Mucosa of stomach (tissue), 1 donor: Measurements from ENCODE around the gene DOCK11.
"Not testable (repeated sequence)": the region's sequence is repeated elsewhere in the genome, so short reads cannot be mapped to it uniquely, and the experiment has no call there.

Experiments used
- H3K27me3 ChIP-seq: one replicate; pipeline ENCODE4 v1.7.0; 2013; ENCODE audit warnings: mild to moderate bottlenecking, low read length; ENCODE audit not compliant: control insufficient read depth, insufficient read depth
- H3K36me3 ChIP-seq: one replicate; pipeline ENCODE4 v1.7.0; 2013; ENCODE audit warnings: low read length; ENCODE audit not compliant: control insufficient read depth, insufficient read depth
- H3K4me1 ChIP-seq: one replicate; pipeline ENCODE4 v1.7.0; 2013; ENCODE audit warnings: mild to moderate bottlenecking, low read length; ENCODE audit not compliant: control insufficient read depth, insufficient read depth
- H3K4me3 ChIP-seq: one replicate; pipeline ENCODE4 v1.7.0; 2013; ENCODE audit warnings: low read length
- H3K9ac ChIP-seq: one replicate; pipeline ENCODE4 v1.7.0; 2013; ENCODE audit warnings: mild to moderate bottlenecking, low read length, moderate library complexity
- H3K9me3 ChIP-seq: one replicate; pipeline ENCODE4 v1.7.0; 2013; ENCODE audit warnings: mild to moderate bottlenecking, low read length, moderate library complexity; ENCODE audit not compliant: control insufficient read depth
- donor health status: Pancreatic carcinoma.

The DOCK11 gene

DNA sequence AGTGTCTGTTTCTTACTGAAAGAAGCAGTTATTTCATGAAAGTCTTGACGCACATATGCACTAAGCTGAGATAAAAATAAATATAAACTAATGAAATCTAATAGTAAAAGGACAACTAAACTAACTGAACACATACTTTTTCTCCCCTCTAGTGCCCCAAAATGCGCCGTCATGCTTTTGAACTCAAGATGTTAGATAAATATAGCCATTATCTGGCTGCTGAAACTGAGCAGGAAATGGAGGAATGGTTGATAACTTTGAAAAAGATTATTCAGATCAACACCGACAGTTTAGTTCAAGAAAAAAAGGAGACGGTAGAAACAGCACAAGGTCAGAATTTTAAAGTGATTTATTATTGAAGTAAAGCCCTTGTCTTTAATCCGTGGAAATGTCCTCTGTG, 70.2 kb downstream of the DOCK11 start:
- no peaks in the 10 kb centered on the region for H3K4me1 ChIP-seq
- H3K4me3 ChIP-seq = no peak overlapping the region
- no peak overlapping the region for H3K9ac ChIP-seq
- no peaks in the 10 kb centered on the region for H3K27me3 ChIP-seq
- no peaks in the 10 kb centered on the region for H3K9me3 ChIP-seq
- H3K36me3 ChIP-seq = no peaks in the 10 kb centered on the region

DNA sequence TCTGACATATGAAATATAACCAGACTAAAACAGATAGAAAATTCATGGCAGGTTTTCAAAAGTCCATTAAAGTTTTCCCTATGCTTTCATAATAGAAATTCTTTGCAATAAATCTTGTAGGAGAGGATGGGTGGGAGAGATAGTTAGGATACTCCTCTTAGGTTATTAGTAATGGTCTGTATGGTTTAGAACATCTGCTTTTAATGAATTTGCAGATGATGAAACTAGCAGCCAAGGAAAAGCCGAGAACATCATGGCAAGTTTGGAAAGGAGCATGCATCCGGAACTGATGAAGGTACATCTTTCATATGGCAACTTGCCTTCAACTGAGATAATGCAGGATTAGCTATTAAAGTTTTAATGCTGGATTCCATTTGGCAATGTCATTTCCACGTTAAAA, 70.7 kb downstream of the DOCK11 start:
- Histone ChIP-seq H3K4me3 (no peak overlapping the region), H3K36me3 (no peaks in the 10 kb centered on the region), H3K27me3 (no peaks in the 10 kb centered on the region)

DNA sequence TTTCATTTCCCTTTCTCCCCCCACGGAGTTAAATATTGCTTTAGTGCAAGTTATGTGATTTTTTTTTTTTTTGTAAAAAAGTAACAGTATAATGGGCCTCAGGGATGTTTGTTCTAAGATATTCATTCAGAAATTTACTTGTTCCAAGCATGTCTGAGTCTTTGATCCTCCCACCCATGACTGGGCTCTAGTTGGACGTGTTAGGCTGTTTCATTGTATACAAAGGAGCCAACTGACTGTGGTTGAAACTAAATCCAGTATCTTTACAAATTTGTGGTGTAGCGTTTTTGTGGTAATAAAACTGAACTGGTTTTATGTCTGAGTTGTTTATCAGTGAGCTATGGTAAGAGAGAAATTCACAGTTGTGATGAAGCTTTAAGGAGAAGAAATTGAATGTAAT, 74.1 kb downstream of the DOCK11 start:
- Histone ChIP-seq H3K9me3 (no peaks in the 10 kb centered on the region), H3K9ac (no peak overlapping the region), H3K36me3 (no peaks in the 10 kb centered on the region), H3K4me3 (no peak overlapping the region), H3K27me3 (no peaks in the 10 kb centered on the region), H3K4me1 (no peaks in the 10 kb centered on the region)

More for the DNA sequence above, 70.7 kb downstream of the DOCK11 start:
- H3K4me1 ChIP-seq = no peaks in the 10 kb centered on the region
- no peaks in the 10 kb centered on the region for H3K9me3 ChIP-seq
- no peak overlapping the region for H3K9ac ChIP-seq

DNA sequence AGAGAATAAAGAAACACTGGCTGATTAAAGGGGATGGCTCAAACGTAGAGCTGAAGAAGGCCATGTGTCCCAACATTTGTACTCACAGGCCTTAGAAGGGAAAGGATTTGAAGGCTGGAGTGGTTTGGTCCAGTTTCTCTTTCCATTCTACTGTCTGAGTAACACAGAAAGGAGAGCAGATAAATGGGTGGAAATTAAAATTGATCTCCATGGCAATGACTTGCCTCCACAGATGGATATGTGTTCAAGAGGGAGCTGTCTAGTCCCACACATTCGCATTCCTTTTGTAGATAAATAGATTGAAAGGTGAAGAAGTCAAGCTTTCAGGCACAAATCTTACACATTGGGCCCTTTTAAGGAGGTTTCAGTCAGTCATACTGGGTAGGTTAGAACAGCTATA, 74.6 kb downstream of the DOCK11 start:
- Histone ChIP-seq H3K4me1 (no peaks in the 10 kb centered on the region), H3K4me3 (no peak overlapping the region), H3K9me3 (no peaks in the 10 kb centered on the region), H3K36me3 (no peaks in the 10 kb centered on the region), H3K27me3 (no peaks in the 10 kb centered on the region), H3K9ac (no peak overlapping the region)

DNA sequence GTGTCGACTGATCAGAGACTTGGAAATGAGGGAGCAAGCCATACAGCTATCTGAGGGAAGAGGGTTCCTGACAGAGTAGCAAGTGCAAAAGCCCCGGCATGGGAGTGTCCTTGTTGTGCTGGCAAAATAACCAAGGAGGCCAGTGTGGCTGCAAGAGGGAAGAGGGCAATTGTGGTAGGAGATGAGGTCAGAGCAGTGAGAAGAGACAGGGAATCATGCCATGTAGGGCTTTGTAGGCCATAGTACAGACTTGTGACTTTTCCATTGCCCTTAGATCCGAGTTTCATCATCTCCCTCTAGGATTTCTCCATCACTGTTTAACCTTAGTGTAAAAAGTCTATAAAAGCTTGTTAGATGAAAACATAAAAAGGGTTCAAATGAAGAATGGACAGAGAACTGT, 76.2 kb downstream of the DOCK11 start:
- H3K27me3 ChIP-seq = no peaks in the 10 kb centered on the region
- no peak overlapping the region for H3K4me3 ChIP-seq
- H3K36me3 ChIP-seq = no peaks in the 10 kb centered on the region
- no peak overlapping the region for H3K9ac ChIP-seq
- no peaks in the 10 kb centered on the region for H3K4me1 ChIP-seq
- H3K9me3 ChIP-seq = no peaks in the 10 kb centered on the region

DNA sequence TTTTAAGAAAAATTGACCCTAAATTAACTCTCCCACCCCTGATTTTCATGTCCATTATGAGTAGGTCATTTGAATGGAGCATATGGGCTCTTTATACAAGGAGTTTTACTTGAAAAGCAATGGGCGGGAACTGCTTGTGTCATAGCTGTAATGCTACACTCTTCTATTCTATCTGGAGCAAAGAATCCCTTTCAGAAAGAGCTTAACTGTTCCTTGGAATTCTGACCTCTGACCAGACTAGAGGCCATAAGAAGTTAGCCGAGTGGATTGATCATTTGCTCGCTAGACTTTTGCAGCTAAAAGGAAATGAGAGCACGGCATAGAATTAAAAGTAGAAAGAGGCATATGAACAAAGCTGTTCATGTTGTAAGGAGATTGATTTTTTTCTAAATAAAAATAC, 79.1 kb downstream of the DOCK11 start:
- H3K27me3 ChIP-seq = no peaks in the 10 kb centered on the region

DNA sequence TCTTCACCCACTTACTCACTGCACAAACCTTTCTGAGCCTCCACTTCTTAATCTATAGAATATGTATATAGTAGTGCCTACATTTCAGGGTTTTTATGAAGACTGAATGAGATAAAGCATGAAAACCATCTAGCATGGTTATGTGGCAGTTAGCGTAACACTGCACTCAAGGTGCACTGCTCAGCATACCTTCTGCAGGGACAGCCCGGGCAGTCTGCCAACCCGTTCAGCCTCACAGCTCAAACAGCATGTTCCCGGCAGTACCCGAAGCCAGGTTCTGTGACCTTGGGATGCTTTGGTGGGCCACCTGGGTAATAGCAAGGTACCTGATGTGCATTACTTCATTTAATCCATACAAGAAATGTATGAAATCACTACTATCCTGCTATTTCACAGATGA, 81.4 kb downstream of the DOCK11 start:
- Histone ChIP-seq H3K36me3 (no peaks in the 10 kb centered on the region), H3K9me3 (no peaks in the 10 kb centered on the region), H3K27me3 (no peaks in the 10 kb centered on the region), H3K4me1 (no peaks in the 10 kb centered on the region), H3K9ac (no peak overlapping the region), H3K4me3 (no peak overlapping the region)

More for the DNA sequence above, 79.1 kb downstream of the DOCK11 start:
- Histone ChIP-seq H3K36me3 (no peaks in the 10 kb centered on the region), H3K9me3 (no peaks in the 10 kb centered on the region), H3K4me3 (no peak overlapping the region), H3K4me1 (no peaks in the 10 kb centered on the region), H3K9ac (no peak overlapping the region)

DNA sequence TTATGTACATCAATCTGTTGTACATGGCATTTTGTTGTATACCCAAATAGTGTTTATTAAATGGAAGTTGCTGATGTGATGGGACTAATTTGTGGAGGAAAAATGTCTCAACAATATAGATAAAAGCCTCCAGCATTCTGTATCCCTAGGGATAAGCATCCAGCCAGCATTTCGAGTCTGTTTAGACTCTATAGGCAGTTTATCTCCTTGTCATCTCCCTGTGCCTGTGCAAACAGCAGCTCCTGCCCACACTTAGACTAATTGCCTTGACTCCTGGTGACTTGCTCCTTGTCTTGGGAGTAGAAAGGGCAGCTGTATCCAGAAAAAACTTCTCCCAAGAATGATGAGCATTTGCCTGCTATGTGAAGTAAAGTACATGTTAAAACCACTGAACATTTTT, 83.8 kb downstream of the DOCK11 start:
- Histone ChIP-seq H3K9me3 (no peaks in the 10 kb centered on the region), H3K9ac (no peak overlapping the region), H3K4me3 (no peak overlapping the region), H3K27me3 (no peaks in the 10 kb centered on the region), H3K36me3 (no peaks in the 10 kb centered on the region), H3K4me1 (no peaks in the 10 kb centered on the region)

DNA sequence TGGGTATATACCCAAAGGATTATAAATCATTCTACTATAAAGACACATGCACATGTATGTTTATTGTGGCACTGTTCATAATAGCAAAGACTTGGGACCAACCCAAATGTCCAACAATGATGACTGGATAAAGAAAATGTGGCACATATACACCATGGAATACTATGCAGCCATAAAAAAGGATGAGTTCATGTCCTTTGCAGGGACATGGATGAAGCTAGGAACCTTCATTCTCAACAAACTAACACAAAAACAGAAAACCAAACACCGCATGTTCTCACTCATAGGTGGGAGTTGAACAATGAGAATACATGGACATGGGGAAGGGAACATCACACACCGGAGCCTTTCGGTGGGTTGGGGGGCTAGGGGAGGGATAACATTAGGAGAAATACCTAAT, 87.3 kb downstream of the DOCK11 start:
- not testable (repeated sequence) for H3K9me3 ChIP-seq

DNA sequence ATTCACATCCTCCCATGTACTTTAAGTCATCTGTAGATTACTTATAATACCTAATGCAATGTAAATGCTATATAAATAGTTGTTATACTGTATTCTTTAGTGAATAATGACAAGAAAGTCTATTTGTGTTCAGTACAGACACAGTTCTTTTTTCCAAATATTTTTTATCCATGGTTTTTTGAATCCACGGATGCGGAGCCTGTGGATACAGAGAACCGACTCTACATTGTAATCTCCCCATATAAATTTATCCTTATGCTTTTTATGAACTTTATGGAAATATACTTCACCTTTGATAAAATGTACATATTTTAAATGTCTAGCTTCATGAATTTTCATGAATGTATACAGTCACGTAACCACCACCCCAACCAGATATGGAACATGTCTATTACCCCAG, 88.2 kb downstream of the DOCK11 start:
- Histone ChIP-seq H3K36me3 (no peaks in the 10 kb centered on the region), H3K9me3 (no peaks in the 10 kb centered on the region), H3K4me3 (no peak overlapping the region), H3K4me1 (no peaks in the 10 kb centered on the region), H3K27me3 (no peaks in the 10 kb centered on the region), H3K9ac (no peak overlapping the region)

More for the DNA sequence above, 87.3 kb downstream of the DOCK11 start:
- H3K36me3 ChIP-seq, H3K4me3 ChIP-seq, H3K9ac ChIP-seq, H3K27me3 ChIP-seq, H3K4me1 ChIP-seq: not testable (repeated sequence)

DNA sequence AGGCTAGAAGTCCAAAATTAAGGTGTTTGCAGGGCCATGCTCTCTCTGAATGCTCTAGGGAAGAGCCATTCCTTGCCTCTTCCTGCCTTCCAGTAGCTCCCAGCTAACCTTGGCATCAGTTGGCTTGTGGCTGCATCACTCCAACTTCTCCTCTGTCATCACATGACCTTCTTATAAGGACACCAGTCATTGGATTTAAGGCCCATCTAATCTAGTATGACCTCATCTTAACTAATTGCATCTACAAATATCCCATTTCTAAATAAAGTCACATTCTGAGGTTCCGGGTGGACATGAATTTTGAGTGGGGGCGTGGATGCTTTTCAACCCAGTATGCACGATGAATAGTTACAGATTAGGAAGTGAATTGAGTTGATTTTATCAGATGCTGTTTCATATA, 89.7 kb downstream of the DOCK11 start:
- Histone ChIP-seq H3K27me3 (no peaks in the 10 kb centered on the region), H3K9ac (no peak overlapping the region), H3K36me3 (no peaks in the 10 kb centered on the region), H3K4me3 (no peak overlapping the region), H3K4me1 (no peaks in the 10 kb centered on the region), H3K9me3 (no peaks in the 10 kb centered on the region)

DNA sequence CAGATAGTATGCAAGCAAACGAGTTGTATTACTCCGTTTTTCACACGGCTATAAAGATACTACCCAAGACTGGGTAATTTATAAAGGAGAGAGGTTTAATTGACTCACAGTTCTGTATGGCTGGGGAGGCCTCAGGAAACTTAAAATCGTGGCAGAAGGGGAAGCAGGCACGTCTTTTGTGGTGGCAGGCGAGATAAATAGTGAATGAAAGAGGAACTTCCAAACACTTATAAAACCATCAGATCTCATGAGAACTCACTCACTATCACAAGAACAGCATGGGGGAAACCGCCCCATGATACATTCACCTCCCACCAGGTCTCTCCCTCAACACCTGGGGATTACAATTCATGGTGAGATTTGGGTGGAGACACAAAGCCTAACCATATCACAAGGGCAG, 90.6 kb downstream of the DOCK11 start:
- H3K9me3 ChIP-seq, H3K4me3 ChIP-seq, H3K36me3 ChIP-seq, H3K4me1 ChIP-seq, H3K9ac ChIP-seq, H3K27me3 ChIP-seq: not testable (repeated sequence)

DNA sequence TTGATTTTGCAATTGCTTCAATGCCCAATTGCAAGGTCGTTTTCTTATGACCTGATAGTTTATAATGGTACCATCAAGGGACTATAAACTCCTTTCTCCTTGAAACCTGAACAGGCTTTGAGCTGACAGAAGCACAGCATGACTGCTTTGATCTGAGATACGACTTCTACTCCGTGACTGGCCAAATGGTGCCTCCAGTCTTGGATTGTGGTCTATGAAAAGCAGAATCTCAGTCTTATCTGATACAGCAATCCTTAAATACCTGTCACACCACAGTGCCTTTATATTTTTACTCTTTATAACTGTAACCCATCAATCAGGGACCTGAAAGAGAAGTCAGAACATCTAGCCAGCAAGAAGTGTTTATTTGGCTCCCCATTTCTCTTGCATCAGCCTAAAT, 93.1 kb downstream of the DOCK11 start:
- Histone ChIP-seq H3K9ac (no peak overlapping the region), H3K4me3 (no peak overlapping the region), H3K36me3 (no peaks in the 10 kb centered on the region), H3K27me3 (no peaks in the 10 kb centered on the region), H3K9me3 (no peaks in the 10 kb centered on the region), H3K4me1 (no peaks in the 10 kb centered on the region)
